Upper lobe of left lung (tissue), 6 donors: ENCODE results near the gene MYO1C. TPM values are rescaled to one million over a fixed set of nuclear protein-coding genes. Genes with fewer than 3 reads are reported as not detected.
A peak's percentile ranks its signal among the peaks of the same experiment; 100 is the strongest.
"Not testable (repeated sequence)": the region's sequence is repeated elsewhere in the genome, so short reads cannot be mapped to it uniquely, and the experiment has no call there.

Experiments used
- ATAC-seq, 2 donors: fragments of 200-7000 bp; cut with Tn5 transposase; one replicate each; pipeline ENCODE4 v1.9.1; 2022; ENCODE audit warnings: mild to moderate bottlenecking in 2 of 2, moderate library complexity in 2 of 2; ENCODE audit not compliant: low FRiP score in 2 of 2
- DNase-seq, 2 donors: peaks; one replicate each; pipeline ENCODE4 v3.0.0-alpha.2; 2019 to 2020
- H3K27ac ChIP-seq, 4 donors: fragments of 200-600 bp; sonication (generic); one replicate each; pipeline ENCODE4 v1.5.1; 2016 to 2019
- H3K27me3 ChIP-seq, 4 donors: fragments of 200-600 bp; sonication (generic); one replicate each; pipeline ENCODE4 v1.5.1; 2017 to 2019
- H3K36me3 ChIP-seq, 4 donors: fragments of 200-600 bp; sonication (generic); one replicate each; pipeline ENCODE4 v1.5.1; 2016 to 2019
- H3K4me1 ChIP-seq, 4 donors: fragments of 200-600 bp; sonication (generic); one replicate each; pipeline ENCODE4 v1.5.1; 2018 to 2019
- H3K4me3 ChIP-seq, 4 donors: fragments of 200-600 bp; sonication (generic); one replicate each; pipeline ENCODE4 v1.5.1; 2017 to 2019; ENCODE audit warnings: mild to moderate bottlenecking in 2 of 4, moderate library complexity in 1 of 4
- H3K9me3 ChIP-seq, 4 donors: fragments of 200-600 bp; sonication (generic); one replicate each; pipeline ENCODE4 v1.5.1; 2018 to 2019
- CTCF ChIP-seq, 6 experiments: fragments of 450-650 bp in 4 of 6; fragments of 200-600 bp in 2 of 6; sonication (generic) in 2 of 6; IDR thresholded peaks; one replicate each; pipeline ENCODE4 v1.5.1; 2016 to 2019; ENCODE audit warnings: antibody characterized with exemption in 6 of 6
- EP300 ChIP-seq, 4 donors: sonication (generic); formaldehyde crosslinking; IDR thresholded peaks; one replicate each; pipeline ENCODE4 v1.5.1; 2017; ENCODE audit warnings: antibody characterized with exemption in 4 of 4, control low read depth in 2 of 4
- POLR2A ChIP-seq, 4 donors: fragments of 450-650 bp; IDR thresholded peaks; one replicate each; pipeline ENCODE4 v1.5.1; 2016 to 2017; ENCODE audit warnings: antibody characterized with exemption in 4 of 4, mild to moderate bottlenecking in 2 of 4
- POLR2AphosphoS5 ChIP-seq, 2 donors: sonication (generic); formaldehyde crosslinking; IDR thresholded peaks; one replicate each; pipeline ENCODE4 v1.5.1; 2017; ENCODE audit warnings: antibody characterized with exemption in 2 of 2
- WGBS, 2 donors: methylation state at CpG; one replicate each; pipeline ENCODE4 v1.1.5; 2017 to 2018; 5-methylcytosine and 5-hydroxymethylcytosine counted together
- total RNA-seq, 6 donors: library from RNA; depleted of rRNA in 4 of 6; stranded (reverse); fragments of >200 nt in 4 of 6; gene quantifications; one replicate each; pipeline versions ENCODE4 v1.1.0 to v1.2.1, GENCODE V29; 2016 to 2021
- donor health status: DM: no; HTN: no; CAD: no; lungs with moderate emphysema.
- donor health status: DM: no; HTN: yes; CAD: no; lungs with severe emphysema.

MYO1C gene
- total RNA-seq, 6 donors from 2014 or later: 186 to 358 (median 266) TPM

- H3K36me3 ChIP-seq: peaks cover 0 to 10% (median 3%) of the 10 kb centered on the region in 4 donors
- ATAC-seq (no peak), DNase-seq (no peak)
- no peak for TF ChIP-seq EP300 (IDR thresholded peaks at IDR 0.05)
- no peak for TF ChIP-seq CTCF (IDR thresholded peaks at IDR 0.05)
- TF ChIP-seq POLR2A (IDR thresholded peaks at IDR 0.05): no peak
- TF ChIP-seq POLR2AphosphoS5 (IDR thresholded peaks at IDR 0.05): no peak
- H3K27ac ChIP-seq: peak overlapping the region in 2 of 4 donors; percentile 7 to 43
- H3K27me3 ChIP-seq: no peaks in the 10 kb centered on the region
- no peak overlapping the region for H3K4me3 ChIP-seq
- peaks cover 47 to 80% (median 63%) of the 10 kb centered on the region in 4 donors for H3K4me1 ChIP-seq
- no peaks in the 10 kb centered on the region for H3K9me3 ChIP-seq
- WGBS, 2 donors: 70 to 79% methylated on average over 5 of the region's 5 CpGs
Measured at GRCh38 chr17:1452836-1453235, 39.6 kb downstream of the MYO1C start.

- not testable (repeated sequence) for H3K9me3 ChIP-seq, ATAC-seq, H3K27me3 ChIP-seq, H3K4me3 ChIP-seq, DNase-seq
- H3K36me3 ChIP-seq: peaks cover 0 to 12% (median 3%) of the 10 kb centered on the region in 4 donors
- peak overlapping the region; percentile 50 to 91 (median 72) for H3K27ac ChIP-seq
- H3K4me1 ChIP-seq: peaks cover 52 to 94% (median 73%) of the 10 kb centered on the region in 4 donors
- 94 to 97% methylated on average over 21 of the region's 21 CpGs for WGBS, 2 donors
Measured at GRCh38 chr17:1450261-1450660, 42.2 kb downstream of the MYO1C start.

GRCh38 chr17:1449412-1449967 is 43.0 kb downstream of the MYO1C start:
- Histone ChIP-seq H3K36me3 (peaks cover 0 to 14% (median 3%) of the 10 kb centered on the region in 4 donors), H3K27me3 (no peaks in the 10 kb centered on the region), H3K4me1 (peaks cover 47 to 88% (median 67%) of the 10 kb centered on the region in 4 donors), H3K9me3 (no peaks in the 10 kb centered on the region), H3K4me3 (no peak overlapping the region), H3K27ac (peak overlapping the region; percentile 50 to 91 (median 72))
- 54 to 64% methylated on average over 5 of the region's 5 CpGs for WGBS, 2 donors
- TF ChIP-seq EP300 (IDR thresholded peaks at IDR 0.05) (peak in 2 of 4 donors; percentile 9 to 54), CTCF (IDR thresholded peaks at IDR 0.05) (no peak), POLR2AphosphoS5 (IDR thresholded peaks at IDR 0.05) (peak in 1 of 2 donors; percentile 4), POLR2A (IDR thresholded peaks at IDR 0.05) (no peak)
- DNase-seq: peak in 1 of 2 donors; percentile 51
- ATAC-seq: peak; percentile 47 to 88

GRCh38 chr17:1447052-1447451 is 45.4 kb downstream of the MYO1C start:
- Histone ChIP-seq H3K4me1 (peaks cover 35 to 69% (median 49%) of the 10 kb centered on the region in 4 donors), H3K27me3 (no peaks in the 10 kb centered on the region), H3K4me3 (peak overlapping the region in 1 of 4 donors; percentile 17), H3K36me3 (peaks cover 0 to 8% (median 0%) of the 10 kb centered on the region in 4 donors), H3K27ac (peak overlapping the region; percentile 65 to 91 (median 74)), H3K9me3 (no peaks in the 10 kb centered on the region)
- no peak for ATAC-seq
- no peak for TF ChIP-seq POLR2A (IDR thresholded peaks at IDR 0.05)
- TF ChIP-seq CTCF (IDR thresholded peaks at IDR 0.05): no peak
- no peak for TF ChIP-seq EP300 (IDR thresholded peaks at IDR 0.05)
- no peak for TF ChIP-seq POLR2AphosphoS5 (IDR thresholded peaks at IDR 0.05)
- no peak for DNase-seq
- WGBS, 2 donors: 21 to 42% methylated on average over 7 of the region's 7 CpGs

GRCh38 chr17:1446201-1446600 is 46.3 kb downstream of the MYO1C start:
- Histone ChIP-seq H3K4me3 (no peak overlapping the region), H3K36me3 (peaks cover 0 to 8% (median 0%) of the 10 kb centered on the region in 4 donors), H3K27ac (peak overlapping the region in 3 of 4 donors; percentile 72 to 91 (median 77)), H3K27me3 (no peaks in the 10 kb centered on the region), H3K9me3 (no peaks in the 10 kb centered on the region), H3K4me1 (peaks cover 35 to 61% (median 43%) of the 10 kb centered on the region in 4 donors)
- TF ChIP-seq CTCF (IDR thresholded peaks at IDR 0.05) (no peak), EP300 (IDR thresholded peaks at IDR 0.05) (no peak), POLR2A (IDR thresholded peaks at IDR 0.05) (no peak), POLR2AphosphoS5 (IDR thresholded peaks at IDR 0.05) (no peak)
- ATAC-seq (no peak), DNase-seq (no peak)
- 93 to 96% methylated on average over 12 of the region's 12 CpGs for WGBS, 2 donors

GRCh38 chr17:1445695-1446094 is 46.8 kb downstream of the MYO1C start:
- Histone ChIP-seq H3K36me3 (peaks cover 0 to 11% (median 0%) of the 10 kb centered on the region in 4 donors), H3K4me1 (peaks cover 35 to 58% (median 42%) of the 10 kb centered on the region in 4 donors), H3K27ac (peak overlapping the region in 2 of 4 donors; percentile 77 to 91)
- not testable (repeated sequence) for H3K9me3 ChIP-seq, H3K4me3 ChIP-seq, DNase-seq, H3K27me3 ChIP-seq, ATAC-seq
- WGBS, 2 donors: 78 to 100% methylated on average over 4 of the region's 4 CpGs

- not testable (repeated sequence) for H3K27me3 ChIP-seq, H3K4me3 ChIP-seq, H3K9me3 ChIP-seq, DNase-seq, ATAC-seq, H3K27ac ChIP-seq
- peaks cover 23 to 48% (median 32%) of the 10 kb centered on the region in 4 donors for H3K4me1 ChIP-seq
- H3K36me3 ChIP-seq: peaks cover 0 to 11% (median 0%) of the 10 kb centered on the region in 4 donors
- 90 to 96% methylated on average over 6 of the region's 6 CpGs for WGBS, 2 donors
Measured at GRCh38 chr17:1442721-1443120, 49.8 kb downstream of the MYO1C start.
